Panc1 (cell line): ENCODE measurements around the gene IRX5. TPM values are rescaled to one million over a fixed set of nuclear protein-coding genes. Genes with fewer than 3 reads are reported as not detected.

Source experiments
- ATAC-seq: fragments of 200-7000 bp; cut with Tn5 transposase; 2 replicates; pipeline ENCODE4 v1.9.1; 2020; ENCODE audit warnings: mild to moderate bottlenecking, moderate library complexity
- BruUV-seq: library from RNA; stranded (reverse); fragments of 400-500 nt; replicated peaks from 2 replicates; lab custom pipeline; 2021; lab: Mats Ljungman, UMichigan
- CTCF ChIA-PET: fragments of 300-600 bp; sonication (Branson Sonifier 250); formaldehyde crosslinking; loops from one replicate; lab custom pipeline; 2022; ENCODE audit warnings: antibody characterized with exemption; lab: Charles Lee
- POLR2A ChIA-PET: fragments of 300-600 bp; sonication (Branson Sonifier 250); formaldehyde crosslinking; loops from one replicate; lab custom pipeline; 2022; ENCODE audit warnings: antibody characterized with exemption; lab: Charles Lee
- DNase-seq: peaks from one replicate; pipeline ENCODE4 v3.0.0-alpha.2; 2010; ENCODE audit warnings: low read depth, low spot score
- H3K27ac ChIP-seq: 2 replicates; pipeline ENCODE4 v1.5.1; 2011; ENCODE audit warnings: mild to moderate bottlenecking, low read length, inconsistent platforms
- H3K27me3 ChIP-seq: fragments of 200-500 bp; sonication (Bioruptor generic); 2 replicates; pipeline ENCODE4 v1.6.0; 2014; ENCODE audit warnings: low read length, inconsistent platforms; ENCODE audit not compliant: control insufficient read depth, insufficient read depth
- H3K36me3 ChIP-seq: fragments of 200-500 bp; sonication (Bioruptor generic); 2 replicates; pipeline ENCODE4 v1.5.1; 2014; ENCODE audit warnings: inconsistent platforms, mild to moderate bottlenecking, low read length, moderate library complexity; ENCODE audit not compliant: control insufficient read depth, insufficient read depth
- H3K4me1 ChIP-seq: 2 replicates; pipeline ENCODE4 v1.5.1; 2011; ENCODE audit warnings: inconsistent platforms, mild to moderate bottlenecking, low read length, moderate library complexity; ENCODE audit not compliant: control insufficient read depth, insufficient read depth
- H3K4me3 ChIP-seq, 2 experiments: 2 replicates each; pipeline ENCODE4 v1.5.1; 2011 to 2012; ENCODE audit warnings: low read depth in 2 of 2, low read length in 2 of 2, mild to moderate bottlenecking in 2 of 2, inconsistent platforms in 1 of 2, moderate library complexity in 1 of 2
- H3K9me3 ChIP-seq: fragments of 200-500 bp; sonication (Bioruptor generic); 2 replicates; pipeline ENCODE4 v1.5.1; 2014; ENCODE audit warnings: low read depth, mild to moderate bottlenecking, inconsistent platforms, low read length, moderate library complexity; ENCODE audit not compliant: control insufficient read depth, insufficient read depth
- POLR2AphosphoS5 ChIP-seq: IDR thresholded peaks from 2 replicates; pipeline ENCODE4 v1.6.1; 2012; ENCODE audit warnings: mild to moderate bottlenecking, low read depth, low read length, moderate library complexity
- SIN3A ChIP-seq: IDR thresholded peaks from 2 replicates; pipeline ENCODE4 v1.6.1; 2012; ENCODE audit warnings: low read depth, mild to moderate bottlenecking, low read length, moderate library complexity, borderline replicate concordance; ENCODE audit not compliant: insufficient read depth
- TCF7L2 ChIP-seq: IDR thresholded peaks from 2 replicates; pipeline ENCODE4 v1.6.1; 2011; ENCODE audit warnings: mild to moderate bottlenecking, low read depth, low read length, inconsistent platforms
- in situ Hi-C: cut with HindIII; loops from 2 replicates; pipeline ENCODE4 v1.10.0; 2016; ENCODE audit warnings: low sequenced_read_pairs, low pct_unique_long_range_greater_than_20kb
- intact Hi-C: fragments of 100-400 bp; cut with micrococcal nuclease; formaldehyde crosslinking; loops from one replicate; pipeline ENCODE4 v1.10.0; 2022; ENCODE audit not compliant: unreplicated experiment
- total RNA-seq: library from RNA; stranded (reverse); gene quantifications from one replicate; pipeline ENCODE4 v1.2.1, GENCODE V29; 2021; ENCODE audit not compliant: unreplicated experiment
- TF ChIP-seq, protein P1 (sequence below), 2 experiments: IDR thresholded peaks; 2 replicates each; pipeline ENCODE4 v1.6.1; 2011 to 2012; ENCODE audit warnings: low read depth in 2 of 2, control low read depth in 1 of 2, low read length in 1 of 2, mild to moderate bottlenecking in 1 of 2, moderate library complexity in 1 of 2; ENCODE audit not compliant: insufficient read depth in 1 of 2
- TF ChIP-seq, protein P2 (sequence below): fragments of 450-650 bp; IDR thresholded peaks from 2 replicates; pipeline ENCODE4 v1.5.1; 2017; ENCODE audit warnings: mild to moderate bottlenecking

Gene IRX5
- total RNA-seq, 1 experiment from 2014 or later: 2.7 TPM

DNA sequence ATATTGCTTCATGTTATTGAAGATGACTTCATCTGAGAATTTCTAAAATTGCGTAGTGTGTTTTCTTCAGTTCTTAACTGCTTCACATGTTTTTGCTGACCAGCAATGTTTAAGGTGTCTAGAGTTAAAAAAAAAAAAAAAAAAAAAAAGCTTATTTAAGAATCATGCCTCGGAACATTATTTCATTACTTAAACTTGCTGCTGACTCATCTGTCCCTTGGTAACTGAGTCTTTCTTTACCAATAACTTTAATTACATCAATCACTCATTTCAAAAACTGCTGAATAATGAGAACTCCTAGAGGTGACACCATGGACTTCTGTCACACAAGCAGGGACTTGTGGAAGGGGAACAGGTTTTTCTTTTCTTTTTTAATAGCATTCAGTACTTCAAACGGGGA, 16.2 kb downstream of the IRX5 start:
- H3K27ac ChIP-seq: no peak overlapping the region
- H3K4me3 ChIP-seq: no peak overlapping the region
- TF ChIP-seq SIN3A (no peak), TCF7L2 (no peak), POLR2AphosphoS5 (no peak)
- TF ChIP-seq, protein P1, sequence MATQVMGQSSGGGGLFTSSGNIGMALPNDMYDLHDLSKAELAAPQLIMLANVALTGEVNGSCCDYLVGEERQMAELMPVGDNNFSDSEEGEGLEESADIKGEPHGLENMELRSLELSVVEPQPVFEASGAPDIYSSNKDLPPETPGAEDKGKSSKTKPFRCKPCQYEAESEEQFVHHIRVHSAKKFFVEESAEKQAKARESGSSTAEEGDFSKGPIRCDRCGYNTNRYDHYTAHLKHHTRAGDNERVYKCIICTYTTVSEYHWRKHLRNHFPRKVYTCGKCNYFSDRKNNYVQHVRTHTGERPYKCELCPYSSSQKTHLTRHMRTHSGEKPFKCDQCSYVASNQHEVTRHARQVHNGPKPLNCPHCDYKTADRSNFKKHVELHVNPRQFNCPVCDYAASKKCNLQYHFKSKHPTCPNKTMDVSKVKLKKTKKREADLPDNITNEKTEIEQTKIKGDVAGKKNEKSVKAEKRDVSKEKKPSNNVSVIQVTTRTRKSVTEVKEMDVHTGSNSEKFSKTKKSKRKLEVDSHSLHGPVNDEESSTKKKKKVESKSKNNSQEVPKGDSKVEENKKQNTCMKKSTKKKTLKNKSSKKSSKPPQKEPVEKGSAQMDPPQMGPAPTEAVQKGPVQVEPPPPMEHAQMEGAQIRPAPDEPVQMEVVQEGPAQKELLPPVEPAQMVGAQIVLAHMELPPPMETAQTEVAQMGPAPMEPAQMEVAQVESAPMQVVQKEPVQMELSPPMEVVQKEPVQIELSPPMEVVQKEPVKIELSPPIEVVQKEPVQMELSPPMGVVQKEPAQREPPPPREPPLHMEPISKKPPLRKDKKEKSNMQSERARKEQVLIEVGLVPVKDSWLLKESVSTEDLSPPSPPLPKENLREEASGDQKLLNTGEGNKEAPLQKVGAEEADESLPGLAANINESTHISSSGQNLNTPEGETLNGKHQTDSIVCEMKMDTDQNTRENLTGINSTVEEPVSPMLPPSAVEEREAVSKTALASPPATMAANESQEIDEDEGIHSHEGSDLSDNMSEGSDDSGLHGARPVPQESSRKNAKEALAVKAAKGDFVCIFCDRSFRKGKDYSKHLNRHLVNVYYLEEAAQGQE (IDR thresholded peaks at IDR 0.05; ENCODE audit: insufficient read depth in 1 of 2, low read depth in 2 of 2, low read length in 1 of 2): no peak
- TF ChIP-seq, protein P2, sequence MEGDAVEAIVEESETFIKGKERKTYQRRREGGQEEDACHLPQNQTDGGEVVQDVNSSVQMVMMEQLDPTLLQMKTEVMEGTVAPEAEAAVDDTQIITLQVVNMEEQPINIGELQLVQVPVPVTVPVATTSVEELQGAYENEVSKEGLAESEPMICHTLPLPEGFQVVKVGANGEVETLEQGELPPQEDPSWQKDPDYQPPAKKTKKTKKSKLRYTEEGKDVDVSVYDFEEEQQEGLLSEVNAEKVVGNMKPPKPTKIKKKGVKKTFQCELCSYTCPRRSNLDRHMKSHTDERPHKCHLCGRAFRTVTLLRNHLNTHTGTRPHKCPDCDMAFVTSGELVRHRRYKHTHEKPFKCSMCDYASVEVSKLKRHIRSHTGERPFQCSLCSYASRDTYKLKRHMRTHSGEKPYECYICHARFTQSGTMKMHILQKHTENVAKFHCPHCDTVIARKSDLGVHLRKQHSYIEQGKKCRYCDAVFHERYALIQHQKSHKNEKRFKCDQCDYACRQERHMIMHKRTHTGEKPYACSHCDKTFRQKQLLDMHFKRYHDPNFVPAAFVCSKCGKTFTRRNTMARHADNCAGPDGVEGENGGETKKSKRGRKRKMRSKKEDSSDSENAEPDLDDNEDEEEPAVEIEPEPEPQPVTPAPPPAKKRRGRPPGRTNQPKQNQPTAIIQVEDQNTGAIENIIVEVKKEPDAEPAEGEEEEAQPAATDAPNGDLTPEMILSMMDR: no peak
- intact Hi-C loops (no loop called here), in situ Hi-C loops (no loop called here)
- BruUV-seq: no TSS peak
- CTCF ChIA-PET: no interaction called here
- no peaks in the 10 kb centered on the region for H3K9me3 ChIP-seq
- ATAC-seq: no peak
- no peaks in the 10 kb centered on the region for H3K36me3 ChIP-seq
- no peaks in the 10 kb centered on the region for H3K4me1 ChIP-seq
- no peaks in the 10 kb centered on the region for H3K27me3 ChIP-seq
- DNase-seq: no peak
- POLR2A ChIA-PET: no interaction called here

DNA sequence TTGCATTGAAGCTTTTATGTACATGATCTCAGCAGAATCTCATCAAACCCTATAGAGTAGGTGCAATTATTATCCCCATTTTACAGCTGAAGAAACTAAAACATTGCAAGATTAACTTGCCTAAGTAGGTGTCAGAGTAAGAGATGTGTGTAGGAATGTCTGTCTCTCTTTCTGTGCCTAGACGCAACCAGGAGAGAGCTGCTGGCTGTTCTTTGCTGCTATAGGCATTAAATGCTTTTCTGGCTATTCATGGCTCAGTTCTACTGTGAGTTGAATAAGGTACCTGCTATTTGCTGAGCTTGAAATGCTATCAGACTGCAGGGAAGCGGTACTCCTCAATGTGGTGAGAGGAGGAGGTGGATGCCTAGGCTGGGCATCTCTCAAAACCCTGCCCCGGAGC, 17.0 kb downstream of the IRX5 start:
- H3K27me3 ChIP-seq: no peaks in the 10 kb centered on the region
- in situ Hi-C loops: no loop called here

More for the DNA sequence above, 17.0 kb downstream of the IRX5 start:
- intact Hi-C loops: no loop called here
- ChIA-PET CTCF (no interaction called here), POLR2A (no interaction called here)
- Histone ChIP-seq H3K9me3 (no peaks in the 10 kb centered on the region), H3K27ac (no peak overlapping the region), H3K4me3 (no peak overlapping the region), H3K4me1 (no peaks in the 10 kb centered on the region), H3K36me3 (no peaks in the 10 kb centered on the region)
- BruUV-seq: no TSS peak
- ATAC-seq (no peak), DNase-seq (no peak)
- TF ChIP-seq, protein P1 (IDR thresholded peaks at IDR 0.05; ENCODE audit: insufficient read depth in 1 of 2, low read depth in 2 of 2, low read length in 1 of 2): no peak
- TF ChIP-seq POLR2AphosphoS5 (no peak), SIN3A (no peak), TCF7L2 (no peak)
- TF ChIP-seq, protein P2: no peak
